Type B pancreatic cell (in vitro differentiated cells): Measurements from ENCODE around the gene TRIO. TPM values are rescaled to one million over a fixed set of nuclear protein-coding genes. Genes with fewer than 3 reads are reported as not detected.
A peak's percentile ranks its signal among the peaks of the same experiment; 100 is the strongest.

ENCODE experiments used
- DNase-seq: peaks from one replicate; pipeline ENCODE4 v3.0.0; 2021; ENCODE audit warnings: mixed read lengths; ENCODE audit not compliant: unreplicated experiment; ENCODE audit errors: extremely low spot score
- H3K27ac Mint-ChIP-seq: 2 replicates; pipeline ENCODE4 v1.8.0; 2021; ENCODE audit warnings: mild to moderate bottlenecking, mixed read lengths
- H3K27me3 Mint-ChIP-seq: 2 replicates; pipeline ENCODE4 v1.8.0; 2021; ENCODE audit warnings: mixed read lengths
- H3K36me3 Mint-ChIP-seq: 2 replicates; pipeline ENCODE4 v1.8.0; 2021; ENCODE audit warnings: mixed read lengths
- H3K4me1 Mint-ChIP-seq: one replicate; pipeline ENCODE4 v1.8.0; 2021; ENCODE audit warnings: mixed read lengths; ENCODE audit not compliant: unreplicated experiment
- H3K4me3 Mint-ChIP-seq: 2 replicates; pipeline ENCODE4 v1.8.0; 2021; ENCODE audit warnings: mild to moderate bottlenecking, mixed read lengths
- H3K9me3 Mint-ChIP-seq: 2 replicates; pipeline ENCODE4 v1.8.0; 2021; ENCODE audit warnings: mixed read lengths
- CTCF ChIP-seq: fragments of 200-600 bp; sonication (generic); conservative IDR thresholded peaks from 2 replicates; pipeline ENCODE4 v1.5.0; 2021; ENCODE audit warnings: antibody characterized with exemption, mild to moderate bottlenecking
- total RNA-seq: library from RNA; stranded (reverse); gene quantifications from 2 replicates; pipeline ENCODE4 v1.2.1, GENCODE V29; 2021; ENCODE audit warnings: low replicate concordance

TRIO gene
- total RNA-seq, 1 donor from 2014 or later: 145 TPM

- H3K4me3 Mint-ChIP-seq: no peak overlapping the region
- no peak for DNase-seq
- H3K36me3 Mint-ChIP-seq: peaks cover 37% of the 10 kb centered on the region
- no peak for TF ChIP-seq CTCF
- H3K9me3 Mint-ChIP-seq: no peaks in the 10 kb centered on the region
- H3K4me1 Mint-ChIP-seq: peaks cover 55% of the 10 kb centered on the region
- H3K27ac Mint-ChIP-seq: no peak overlapping the region
- H3K27me3 Mint-ChIP-seq: no peaks in the 10 kb centered on the region
Observed at GRCh38 chr5:14414656-14415023, 271.5 kb downstream of the TRIO start.

GRCh38 chr5:14415024-14415697 is 272.0 kb downstream of the TRIO start:
- peaks cover 51% of the 10 kb centered on the region for H3K4me1 Mint-ChIP-seq
- TF ChIP-seq CTCF: no peak
- no peak overlapping the region for H3K4me3 Mint-ChIP-seq
- H3K27me3 Mint-ChIP-seq: no peaks in the 10 kb centered on the region
- peaks cover 39% of the 10 kb centered on the region for H3K36me3 Mint-ChIP-seq
- no peaks in the 10 kb centered on the region for H3K9me3 Mint-ChIP-seq
- H3K27ac Mint-ChIP-seq: no peak overlapping the region
- DNase-seq: no peak

GRCh38 chr5:14415698-14416074 is 272.5 kb downstream of the TRIO start:
- Mint-ChIP-seq H3K27me3 (no peaks in the 10 kb centered on the region), H3K27ac (no peak overlapping the region), H3K9me3 (no peaks in the 10 kb centered on the region), H3K4me1 (peaks cover 47% of the 10 kb centered on the region), H3K4me3 (no peak overlapping the region), H3K36me3 (peaks cover 38% of the 10 kb centered on the region)
- TF ChIP-seq CTCF: no peak
- DNase-seq: no peak

- peak overlapping the region; percentile 64 for H3K4me3 Mint-ChIP-seq
- DNase-seq: no peak
- H3K36me3 Mint-ChIP-seq: peaks cover 38% of the 10 kb centered on the region
- TF ChIP-seq CTCF: no peak
- peak overlapping the region; percentile 79 for H3K27ac Mint-ChIP-seq
- no peaks in the 10 kb centered on the region for H3K27me3 Mint-ChIP-seq
- no peaks in the 10 kb centered on the region for H3K9me3 Mint-ChIP-seq
- H3K4me1 Mint-ChIP-seq: peaks cover 43% of the 10 kb centered on the region
Observed at GRCh38 chr5:14416621-14417275, 273.6 kb downstream of the TRIO start.

- Mint-ChIP-seq H3K4me1 (peaks cover 43% of the 10 kb centered on the region), H3K4me3 (peak overlapping the region; percentile 64), H3K27ac (peak overlapping the region; percentile 79), H3K36me3 (peaks cover 41% of the 10 kb centered on the region), H3K9me3 (no peaks in the 10 kb centered on the region), H3K27me3 (no peaks in the 10 kb centered on the region)
- DNase-seq: no peak
- TF ChIP-seq CTCF: no peak
Observed at GRCh38 chr5:14417276-14417730, 274.2 kb downstream of the TRIO start.
